ENCODE data around the gene MFSD1. TPM values are rescaled to one million over a fixed set of nuclear protein-coding genes. Genes with fewer than 3 reads are reported as not detected.

MFSD1 gene
- total RNA-seq, 1 donor, result 142 TPM

DNA sequence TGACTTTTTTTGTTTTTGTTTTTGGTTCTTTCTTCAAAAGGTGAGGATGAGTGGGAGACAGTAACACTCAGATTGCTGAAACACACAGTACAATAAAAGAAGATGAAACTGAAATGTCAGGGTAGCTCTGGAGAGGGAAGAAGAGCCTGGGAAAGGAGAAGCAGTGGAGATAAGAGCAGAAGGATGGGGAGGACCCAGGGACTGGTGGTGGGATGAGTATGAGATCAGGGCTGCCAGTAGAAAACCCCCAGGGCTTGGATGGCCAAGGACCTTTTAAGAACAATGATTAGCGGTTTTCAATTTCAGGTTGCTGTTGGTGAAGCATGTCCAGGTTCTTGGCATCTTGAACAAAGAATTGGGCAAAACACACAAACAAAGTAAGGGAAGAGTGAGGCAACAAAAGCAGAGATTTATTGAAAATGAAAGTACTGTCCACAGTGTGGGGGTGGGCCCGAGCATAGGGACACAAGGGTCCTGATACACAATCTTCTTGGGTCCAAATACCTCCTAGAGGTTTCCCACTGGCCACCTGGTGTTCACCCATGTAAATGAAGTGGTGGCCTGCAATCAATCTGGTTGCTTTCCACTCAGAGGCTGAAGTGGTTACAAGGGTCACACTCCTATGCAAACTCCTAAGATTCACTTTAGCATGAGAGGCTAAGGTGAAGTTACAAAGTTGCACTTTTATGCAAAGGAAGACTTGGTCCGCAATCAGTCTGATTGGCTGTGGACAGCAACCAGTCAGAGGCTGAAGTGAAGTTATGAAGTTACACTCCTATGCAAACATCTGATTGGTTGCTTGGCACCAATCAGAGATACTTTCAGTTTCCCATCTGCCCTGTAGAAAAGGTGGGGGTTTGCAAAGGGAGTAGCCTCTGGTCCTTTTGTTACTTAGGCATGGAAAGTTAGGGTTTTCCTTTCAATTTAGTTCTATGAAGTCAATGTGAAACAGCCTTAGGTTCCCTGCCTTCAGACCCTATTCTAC is 26.1 kb upstream of the MFSD1 start:
- TF ChIP-seq, protein P1, sequence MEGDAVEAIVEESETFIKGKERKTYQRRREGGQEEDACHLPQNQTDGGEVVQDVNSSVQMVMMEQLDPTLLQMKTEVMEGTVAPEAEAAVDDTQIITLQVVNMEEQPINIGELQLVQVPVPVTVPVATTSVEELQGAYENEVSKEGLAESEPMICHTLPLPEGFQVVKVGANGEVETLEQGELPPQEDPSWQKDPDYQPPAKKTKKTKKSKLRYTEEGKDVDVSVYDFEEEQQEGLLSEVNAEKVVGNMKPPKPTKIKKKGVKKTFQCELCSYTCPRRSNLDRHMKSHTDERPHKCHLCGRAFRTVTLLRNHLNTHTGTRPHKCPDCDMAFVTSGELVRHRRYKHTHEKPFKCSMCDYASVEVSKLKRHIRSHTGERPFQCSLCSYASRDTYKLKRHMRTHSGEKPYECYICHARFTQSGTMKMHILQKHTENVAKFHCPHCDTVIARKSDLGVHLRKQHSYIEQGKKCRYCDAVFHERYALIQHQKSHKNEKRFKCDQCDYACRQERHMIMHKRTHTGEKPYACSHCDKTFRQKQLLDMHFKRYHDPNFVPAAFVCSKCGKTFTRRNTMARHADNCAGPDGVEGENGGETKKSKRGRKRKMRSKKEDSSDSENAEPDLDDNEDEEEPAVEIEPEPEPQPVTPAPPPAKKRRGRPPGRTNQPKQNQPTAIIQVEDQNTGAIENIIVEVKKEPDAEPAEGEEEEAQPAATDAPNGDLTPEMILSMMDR (IDR thresholded peaks at IDR 0.05; ENCODE audit: insufficient read depth, low read depth, low read length), result no peak
- no peak overlapping the region for H3K4me3 ChIP-seq (ENCODE audit: low read depth, low read length)
- no peak for DNase-seq (ENCODE audit: low read depth)

DNA sequence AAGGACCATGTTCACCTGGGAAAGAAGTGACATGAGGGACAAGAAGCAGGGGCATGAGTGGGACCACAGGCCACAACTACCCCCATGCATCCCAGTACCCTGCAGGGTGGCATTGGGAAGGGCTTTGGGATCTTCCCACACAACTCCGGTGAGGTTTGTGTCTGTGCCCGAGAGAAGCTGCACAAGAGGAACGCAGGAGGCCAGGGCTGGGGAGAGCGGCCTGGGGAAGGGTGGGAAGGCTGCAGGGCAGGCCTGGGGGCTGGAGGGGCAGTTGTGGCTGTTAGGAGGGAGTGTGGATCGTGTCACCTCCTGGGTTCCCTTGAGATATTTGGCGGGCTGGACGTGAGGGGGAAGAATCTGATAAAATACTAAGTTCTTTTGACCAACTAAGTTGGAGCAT is 25.3 kb upstream of the MFSD1 start:
- no peak overlapping the region for H3K4me3 ChIP-seq (ENCODE audit: low read depth, low read length)
- TF ChIP-seq, protein P1 (IDR thresholded peaks at IDR 0.05; ENCODE audit: insufficient read depth, low read depth, low read length), result no peak
- DNase-seq (ENCODE audit: low read depth), result no peak

DNA sequence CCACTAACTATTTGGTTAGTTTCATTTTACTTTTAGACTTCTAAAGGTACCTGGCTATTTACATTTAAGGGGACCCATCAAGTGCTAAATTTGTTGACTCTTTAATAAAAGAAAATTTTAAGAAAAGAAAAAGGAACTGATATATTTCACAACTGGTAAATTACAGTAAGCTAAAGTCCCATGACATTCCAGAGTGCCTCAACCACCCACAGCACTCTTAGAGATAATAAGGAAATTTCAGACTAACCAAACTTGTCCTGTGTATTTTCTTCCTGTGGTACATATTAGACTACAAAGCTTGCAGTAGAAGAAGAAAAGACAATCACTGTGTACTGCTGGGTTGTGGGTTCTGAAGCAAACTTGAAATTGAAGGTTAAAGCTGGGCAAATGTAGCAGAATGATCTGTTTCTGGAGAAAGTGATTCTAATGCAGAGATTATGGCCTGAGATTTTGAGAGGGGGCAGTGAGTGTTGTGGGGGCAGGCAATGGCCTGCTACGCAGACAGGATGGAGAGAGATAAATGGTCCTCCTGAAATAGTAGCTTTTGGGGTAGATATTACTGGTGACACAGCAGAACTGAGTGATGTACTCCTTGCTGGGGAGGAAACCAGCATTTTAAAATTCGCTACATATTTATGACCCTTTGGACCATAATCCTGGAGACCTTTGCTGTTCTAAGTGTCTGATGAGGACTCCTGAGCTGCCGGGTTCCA is 24.5 kb upstream of the MFSD1 start:
- TF ChIP-seq, protein P1 (IDR thresholded peaks at IDR 0.05; ENCODE audit: insufficient read depth, low read depth, low read length), result no peak
- no peak overlapping the region for H3K4me3 ChIP-seq (ENCODE audit: low read depth, low read length)
- DNase-seq (ENCODE audit: low read depth), result no peak

DNA sequence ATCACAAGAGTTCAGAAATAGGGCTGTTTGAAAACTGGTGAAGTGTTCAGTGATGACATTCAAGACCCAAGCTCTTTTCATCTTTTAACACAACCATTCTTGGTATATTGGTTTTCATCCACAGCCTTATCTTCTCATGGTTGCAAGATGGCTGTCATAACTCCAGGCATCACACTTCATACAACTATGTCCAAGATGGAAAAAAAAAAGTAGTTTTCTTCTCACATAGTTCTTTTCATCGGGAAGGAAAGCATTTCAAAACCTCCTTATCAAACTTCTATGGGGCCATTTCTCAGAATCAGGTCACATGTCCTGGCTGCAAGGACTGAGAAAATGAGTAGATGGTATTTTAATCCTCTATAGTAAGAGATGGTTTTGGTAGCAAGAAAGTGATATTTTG is 21.1 kb upstream of the MFSD1 start:
- peak; percentile 40 for DNase-seq (ENCODE audit: low read depth)
- TF ChIP-seq, protein P1 (IDR thresholded peaks at IDR 0.05; ENCODE audit: insufficient read depth, low read depth, low read length), result no peak
- H3K4me3 ChIP-seq (ENCODE audit: low read depth, low read length), result no peak overlapping the region

DNA sequence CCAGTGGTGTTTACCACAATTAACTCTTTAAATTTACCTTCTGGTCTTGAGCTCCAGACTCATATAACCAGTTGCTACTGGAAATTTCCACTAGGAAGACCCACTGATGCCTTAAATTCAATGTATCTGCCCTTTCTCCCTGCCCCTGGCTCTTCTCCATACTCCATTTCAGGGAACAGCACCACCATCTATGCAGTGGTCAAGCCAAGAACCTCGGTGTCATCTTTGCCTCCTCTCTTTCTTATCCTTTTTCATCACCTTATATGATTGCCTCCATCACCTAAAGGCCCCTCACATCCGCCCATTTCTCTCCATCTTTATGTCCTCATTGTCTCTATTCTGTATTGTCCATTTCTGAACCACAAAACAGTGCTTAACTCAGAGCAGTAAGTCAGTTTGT is 20.7 kb upstream of the MFSD1 start:
- no peak overlapping the region for H3K4me3 ChIP-seq (ENCODE audit: low read depth, low read length)
- no peak for DNase-seq (ENCODE audit: low read depth)
- TF ChIP-seq, protein P1 (IDR thresholded peaks at IDR 0.05; ENCODE audit: insufficient read depth, low read depth, low read length), result no peak

DNA sequence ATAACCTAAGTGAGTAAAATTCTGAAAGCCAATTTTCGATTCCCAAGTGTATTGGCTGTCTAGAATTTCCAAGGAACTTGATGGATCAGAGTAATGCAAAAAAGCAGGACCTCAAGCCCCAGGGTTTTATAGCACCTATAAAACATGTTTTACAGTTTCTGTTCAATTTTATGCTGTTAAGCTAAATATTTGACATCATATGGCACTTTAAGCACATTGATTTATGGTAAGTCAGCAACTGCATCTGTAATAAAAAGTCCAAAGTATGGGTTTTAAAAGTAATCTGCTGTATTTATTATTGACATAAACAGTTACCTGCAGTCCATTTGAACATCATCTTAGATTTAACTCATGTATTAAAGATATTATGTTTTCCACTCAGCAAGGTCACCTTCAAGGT is 20.0 kb upstream of the MFSD1 start:
- DNase-seq (ENCODE audit: low read depth), result peak; percentile 85
- TF ChIP-seq, protein P1 (IDR thresholded peaks at IDR 0.05; ENCODE audit: insufficient read depth, low read depth, low read length), result no peak
- no peak overlapping the region for H3K4me3 ChIP-seq (ENCODE audit: low read depth, low read length)
